Activated T-helper 17 cell treated with anti-CD3 and anti-CD28 coated beads, Interleukin-2, amount 50 U/mL, for 72 hours (primary cell): ENCODE data around the gene CXXC5. TPM values are rescaled to one million over a fixed set of nuclear protein-coding genes. Genes with fewer than 3 reads are reported as not detected.
A peak's percentile ranks its signal among the peaks of the same experiment; 100 is the strongest.

Experiments used
- ATAC-seq: fragments of 150-1000 bp; cut with Tn5 transposase; replicated peaks from 2 replicates; pipeline ENCODE4 v1.10.0; 2021; ENCODE audit warnings: mild to moderate bottlenecking, moderate library complexity
- H3K27ac Mint-ChIP-seq: one replicate; pipeline ENCODE4 v1.8.0; 2022; ENCODE audit warnings: mixed read lengths
- H3K27me3 Mint-ChIP-seq: one replicate; pipeline ENCODE4 v1.8.0; 2022; ENCODE audit warnings: mixed read lengths
- H3K36me3 Mint-ChIP-seq: one replicate; pipeline ENCODE4 v1.8.0; 2022; ENCODE audit warnings: low read depth, mild to moderate bottlenecking, mixed read lengths
- H3K4me1 Mint-ChIP-seq: one replicate; pipeline ENCODE4 v1.8.0; 2022; ENCODE audit warnings: mixed read lengths
- H3K4me3 Mint-ChIP-seq: one replicate; pipeline ENCODE4 v1.8.0; 2022; ENCODE audit warnings: mild to moderate bottlenecking, mixed read lengths
- H3K9me3 Mint-ChIP-seq: one replicate; pipeline ENCODE4 v1.8.0; 2022; ENCODE audit warnings: mixed read lengths
- total RNA-seq, 2 donors: library from RNA; stranded (reverse); gene quantifications; one replicate each; pipeline ENCODE4 v1.2.3, GENCODE V29; 2022

Gene CXXC5
- total RNA-seq, 2 donors from 2014 or later: 0.89 to 2.7 TPM

DNA sequence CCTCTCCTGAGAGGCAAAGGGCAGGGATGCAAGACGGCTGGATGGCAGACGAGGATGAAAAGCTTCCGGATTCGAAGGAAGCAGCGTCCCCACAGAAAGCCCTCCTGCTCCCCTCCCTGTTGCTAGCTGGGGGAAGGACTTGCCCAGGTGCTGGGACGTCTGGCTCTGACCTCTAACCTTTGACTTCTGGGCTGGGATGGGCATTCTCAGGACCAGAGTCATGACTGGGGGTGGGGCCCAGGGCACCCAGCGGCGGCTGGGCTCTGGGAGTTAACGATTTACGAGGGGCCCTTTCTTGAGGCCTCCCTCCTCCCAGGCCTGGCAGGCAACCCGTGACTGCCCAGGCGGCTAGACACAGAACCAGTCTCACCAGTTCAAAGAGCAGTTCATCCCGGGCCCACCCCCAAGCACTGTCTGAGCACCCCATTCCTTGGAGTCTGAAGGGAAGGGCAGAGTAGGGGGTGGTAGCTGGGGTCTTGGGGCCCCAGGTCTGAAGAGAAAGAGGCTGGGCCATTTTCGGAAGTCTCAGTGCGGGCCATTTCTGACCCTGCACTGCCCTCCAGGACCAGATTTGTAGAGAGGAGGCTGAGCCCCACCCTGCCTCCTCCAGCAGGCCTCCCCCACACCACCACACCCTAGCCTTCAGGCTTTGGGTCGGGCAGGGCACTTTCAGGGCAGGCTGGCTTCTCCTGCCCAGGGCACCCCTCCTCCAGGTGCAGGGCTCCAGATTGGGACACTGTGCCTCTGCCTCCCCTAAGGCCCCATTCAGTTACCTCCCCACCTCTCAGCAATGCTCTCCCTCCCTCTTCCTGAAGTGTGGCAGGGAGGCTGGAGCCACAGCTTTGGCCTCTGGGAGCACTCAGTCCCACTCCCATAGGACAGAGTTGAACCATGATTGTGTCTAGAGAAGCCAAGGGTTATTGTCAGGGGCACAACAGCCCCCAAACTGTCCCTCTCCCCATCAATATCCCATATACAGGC, 5.0 kb upstream of the CXXC5 start:
- Mint-ChIP-seq H3K36me3 (peaks cover 9% of the 10 kb centered on the region), H3K4me1 (no peaks in the 10 kb centered on the region), H3K27ac (no peak overlapping the region), H3K9me3 (no peaks in the 10 kb centered on the region), H3K4me3 (no peak overlapping the region), H3K27me3 (peaks cover 8% of the 10 kb centered on the region)
- no peak for ATAC-seq

DNA sequence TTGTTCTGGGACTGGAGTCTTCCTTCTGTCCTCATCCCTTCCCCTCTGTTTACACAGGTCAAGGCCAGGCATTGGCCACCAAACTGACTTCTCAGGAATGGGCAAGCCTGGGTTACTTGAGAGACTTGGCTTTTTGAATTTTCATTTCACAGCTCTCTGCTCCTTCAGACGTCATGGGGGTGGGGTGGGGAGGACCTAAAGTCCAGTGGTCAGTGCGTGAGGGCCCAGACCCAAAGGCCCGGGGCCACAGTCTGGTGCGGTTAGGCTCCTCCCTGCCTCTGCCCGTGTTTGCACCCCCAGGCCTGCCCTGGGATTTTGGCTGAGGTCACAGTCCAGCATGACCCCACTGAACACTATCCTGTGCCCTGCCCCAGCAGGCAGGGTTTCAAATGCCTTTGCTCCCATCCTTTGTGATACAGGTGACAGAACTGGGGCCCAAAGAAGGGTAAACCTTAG, 4.1 kb upstream of the CXXC5 start:
- Mint-ChIP-seq H3K27ac (no peak overlapping the region), H3K27me3 (peaks cover 8% of the 10 kb centered on the region), H3K9me3 (no peaks in the 10 kb centered on the region), H3K4me1 (no peaks in the 10 kb centered on the region), H3K36me3 (peaks cover under 1% of the 10 kb centered on the region), H3K4me3 (no peak overlapping the region)
- no peak for ATAC-seq

DNA sequence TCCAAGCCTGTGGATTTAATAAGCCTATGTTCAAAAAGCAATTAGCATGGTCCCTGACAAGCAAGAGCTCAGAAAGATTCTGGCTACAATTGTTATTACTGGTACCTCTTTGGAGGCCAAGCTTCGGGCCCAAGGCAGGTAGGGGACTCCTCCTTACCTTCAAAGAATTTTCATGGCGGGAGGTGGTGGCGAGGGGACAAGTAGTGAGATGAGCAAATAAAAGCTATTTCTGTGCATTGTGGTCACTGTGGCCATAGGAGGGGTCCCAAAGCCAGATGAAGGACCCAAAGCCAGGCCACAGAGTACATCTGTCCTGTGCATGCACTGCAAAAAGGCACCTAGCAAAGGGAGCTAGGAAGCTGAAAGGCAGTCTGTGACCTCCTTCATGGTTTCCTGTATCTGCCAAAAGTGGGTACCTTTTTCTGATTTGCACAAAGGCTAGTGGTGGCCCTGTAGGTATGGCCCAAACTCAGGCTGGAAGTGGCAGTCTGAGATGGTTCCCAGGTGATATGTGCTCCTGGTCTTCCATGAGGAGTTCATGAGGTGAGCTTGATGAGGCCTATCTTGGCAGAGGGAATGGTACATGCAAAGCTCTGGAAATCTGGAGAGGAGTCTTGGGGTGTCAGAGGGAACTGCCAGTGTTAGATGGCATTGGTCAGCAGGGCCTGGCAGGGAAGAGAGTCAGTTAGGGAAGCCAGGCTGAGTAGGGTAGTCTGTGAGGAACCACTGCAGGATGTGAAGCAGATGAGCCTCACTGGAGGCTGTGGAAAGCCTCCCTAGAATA, 3.3 kb upstream of the CXXC5 start:
- Mint-ChIP-seq H3K36me3 (peaks cover 4% of the 10 kb centered on the region), H3K27me3 (peaks cover 12% of the 10 kb centered on the region), H3K4me1 (peaks cover 4% of the 10 kb centered on the region), H3K4me3 (no peak overlapping the region), H3K9me3 (no peaks in the 10 kb centered on the region), H3K27ac (no peak overlapping the region)
- ATAC-seq: no peak

DNA sequence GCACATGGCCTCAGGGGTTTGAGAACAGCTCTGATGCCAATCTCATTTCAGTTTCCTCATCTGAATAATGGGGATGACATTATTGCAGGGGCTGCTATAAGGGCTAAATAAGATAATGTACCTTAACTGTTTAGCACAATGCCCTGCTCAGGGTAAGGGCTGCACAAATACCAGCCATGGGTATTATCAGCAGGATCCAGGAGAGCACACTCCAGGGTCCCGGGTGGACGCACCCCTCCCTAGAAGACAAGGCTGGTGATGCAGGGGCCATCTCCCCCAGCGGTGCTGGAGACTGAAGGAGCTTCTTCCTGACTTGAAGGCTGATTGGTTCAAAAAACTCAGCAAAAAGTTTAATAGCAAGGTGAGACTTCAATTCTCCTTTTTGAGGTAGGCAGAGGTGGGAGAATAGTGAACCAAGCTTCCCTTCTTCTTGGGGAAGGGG, 2.7 kb upstream of the CXXC5 start:
- Mint-ChIP-seq H3K27ac (no peak overlapping the region), H3K9me3 (no peaks in the 10 kb centered on the region), H3K27me3 (peaks cover 13% of the 10 kb centered on the region), H3K4me1 (peaks cover 5% of the 10 kb centered on the region), H3K36me3 (peaks cover 5% of the 10 kb centered on the region), H3K4me3 (no peak overlapping the region)
- no peak for ATAC-seq

DNA sequence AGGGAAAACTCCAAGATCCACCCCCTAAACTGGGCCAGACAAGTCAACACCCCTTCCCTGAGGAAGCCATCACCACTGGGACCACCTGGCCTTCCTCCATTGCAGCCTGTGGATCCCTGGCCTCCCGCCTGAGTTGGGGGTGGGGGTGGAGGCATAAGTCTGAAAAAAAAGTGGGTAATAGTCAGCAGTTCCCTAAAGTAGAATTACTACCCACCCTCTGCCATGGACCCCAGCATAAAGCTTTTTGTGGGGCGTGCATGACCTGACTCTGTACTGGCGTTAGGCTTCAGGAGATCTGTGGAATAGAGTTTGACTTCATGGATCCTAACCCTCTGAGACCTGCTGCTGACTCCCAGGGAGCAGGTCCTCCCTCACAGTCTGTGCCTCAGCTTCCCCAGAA, 2.0 kb upstream of the CXXC5 start:
- Mint-ChIP-seq H3K27ac (no peak overlapping the region), H3K9me3 (no peaks in the 10 kb centered on the region), H3K27me3 (peaks cover 13% of the 10 kb centered on the region), H3K4me1 (peaks cover 5% of the 10 kb centered on the region), H3K4me3 (no peak overlapping the region), H3K36me3 (peaks cover 5% of the 10 kb centered on the region)
- no peak for ATAC-seq

DNA sequence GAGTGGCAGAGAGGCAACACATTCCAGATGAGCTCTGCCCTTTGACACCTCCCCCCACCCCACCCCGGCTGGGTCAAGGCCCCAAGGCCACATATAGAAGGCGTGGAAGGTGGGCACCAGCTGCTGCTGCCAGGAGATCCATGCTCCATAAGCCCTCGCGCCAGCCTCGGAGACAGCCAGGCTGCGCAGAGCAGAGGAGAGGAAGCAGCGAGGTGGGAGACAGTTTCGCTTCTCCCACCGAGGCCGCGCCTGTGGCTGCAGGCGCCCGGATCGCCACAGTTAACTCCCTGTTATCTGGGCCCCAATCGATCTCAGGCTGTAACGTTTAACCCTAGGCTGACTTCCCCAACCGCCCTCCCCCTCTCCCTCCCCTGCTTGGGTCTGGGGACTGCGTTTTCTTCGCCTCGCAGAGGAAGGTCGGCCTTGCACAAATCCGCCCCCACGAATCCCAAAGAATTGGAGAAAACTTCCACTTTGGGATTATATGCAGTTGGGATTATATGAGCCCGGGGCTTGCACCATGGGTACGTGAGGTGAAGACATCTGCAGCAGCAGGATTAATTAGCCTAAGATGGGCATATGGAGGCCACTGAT, 1.1 kb upstream of the CXXC5 start:
- H3K9me3 Mint-ChIP-seq: no peaks in the 10 kb centered on the region
- H3K36me3 Mint-ChIP-seq: peaks cover 5% of the 10 kb centered on the region
- no peak overlapping the region for H3K4me3 Mint-ChIP-seq
- H3K27me3 Mint-ChIP-seq: peaks cover 18% of the 10 kb centered on the region
- H3K4me1 Mint-ChIP-seq: peaks cover 5% of the 10 kb centered on the region
- no peak for ATAC-seq
- no peak overlapping the region for H3K27ac Mint-ChIP-seq

DNA sequence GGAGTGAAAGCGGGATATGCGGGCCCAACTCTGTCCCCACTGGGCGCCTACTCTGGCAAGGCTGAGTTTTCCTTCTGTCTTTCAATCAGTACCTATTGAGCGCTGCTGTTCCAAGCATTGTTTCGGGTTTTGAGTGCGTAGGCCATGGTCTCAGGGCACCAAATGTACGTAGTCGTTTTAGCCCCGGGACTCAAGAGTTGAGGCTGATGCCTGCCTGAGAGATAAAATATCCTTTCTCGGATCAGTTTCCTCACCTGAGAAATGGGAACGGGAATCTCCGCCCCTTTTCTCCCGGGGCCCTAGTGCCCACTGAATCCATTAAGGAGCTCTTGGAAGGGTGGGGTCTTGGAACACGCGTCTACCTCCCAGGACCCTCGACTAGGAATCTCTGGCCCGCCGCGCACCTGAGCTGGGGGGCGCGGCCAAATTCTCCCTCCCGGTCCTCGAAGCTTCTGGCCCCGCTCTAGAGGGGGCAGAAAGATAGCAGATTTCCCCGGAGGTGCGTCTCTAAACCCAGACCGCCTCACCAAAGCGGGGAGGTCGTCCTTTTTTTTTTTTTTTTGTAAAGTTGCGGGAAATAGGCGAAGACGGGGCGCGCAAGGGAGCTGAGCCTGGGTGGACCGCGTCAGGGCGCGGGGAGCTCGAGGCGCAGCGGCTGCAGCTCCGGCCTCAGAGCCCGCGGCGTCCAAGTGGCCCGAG, 494 bp upstream of the CXXC5 start:
- no peak for ATAC-seq
- Mint-ChIP-seq H3K36me3 (peaks cover 5% of the 10 kb centered on the region), H3K4me1 (peaks cover 11% of the 10 kb centered on the region), H3K27me3 (peaks cover 24% of the 10 kb centered on the region), H3K4me3 (peak overlapping the region; percentile 41), H3K9me3 (no peaks in the 10 kb centered on the region), H3K27ac (no peak overlapping the region)

DNA sequence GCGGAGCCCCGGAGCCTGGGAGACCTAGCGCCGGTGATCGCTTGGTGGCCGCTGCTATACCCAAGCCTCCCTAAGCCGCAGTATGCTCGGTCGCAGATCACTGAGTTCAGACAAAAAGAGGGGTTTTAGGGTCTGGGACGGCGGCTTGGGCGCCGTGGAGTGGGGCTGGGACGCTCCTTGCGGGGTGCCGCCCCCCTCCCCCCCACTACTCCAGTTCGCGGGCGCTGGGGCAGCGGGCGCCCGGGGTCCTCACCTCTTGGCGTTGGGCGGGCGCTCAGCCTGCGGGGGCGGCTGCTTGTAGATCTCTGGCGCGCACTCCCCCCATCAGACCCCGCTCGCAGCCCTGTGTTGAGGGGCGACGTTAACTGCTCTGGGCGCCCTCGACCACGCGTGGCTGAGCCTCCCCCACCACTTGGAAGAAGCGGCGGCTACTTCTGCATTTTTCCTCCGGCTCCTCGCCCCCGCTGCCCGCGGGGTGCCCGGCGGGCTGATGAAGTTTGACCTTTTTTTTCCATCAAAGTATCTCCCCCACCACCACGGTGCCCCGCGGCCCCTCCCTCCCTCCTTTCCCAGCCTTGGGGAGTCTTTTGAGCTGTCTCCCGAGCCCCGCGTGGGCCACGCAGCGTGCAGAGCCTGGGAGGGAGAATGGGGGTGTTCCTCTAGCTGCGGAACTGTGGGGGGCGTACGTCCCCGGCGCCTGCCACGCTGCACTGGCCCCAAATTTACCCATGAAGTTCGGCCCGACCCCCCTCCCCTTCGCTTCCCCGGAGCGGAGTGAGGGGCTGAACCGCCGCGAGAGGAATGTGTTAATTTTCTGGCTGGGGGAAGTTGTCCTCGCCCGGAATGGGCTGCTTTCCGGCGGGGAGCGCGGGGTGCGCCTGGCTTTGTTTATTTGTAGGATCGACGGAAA, 1.2 kb downstream of the CXXC5 start:
- H3K4me1 Mint-ChIP-seq: peaks cover 13% of the 10 kb centered on the region
- peak overlapping the region; percentile 75 for H3K4me3 Mint-ChIP-seq
- H3K27me3 Mint-ChIP-seq: peaks cover 33% of the 10 kb centered on the region
- no peak for ATAC-seq
- H3K27ac Mint-ChIP-seq: peak overlapping the region; percentile 51
- no peaks in the 10 kb centered on the region for H3K9me3 Mint-ChIP-seq
- peaks cover 5% of the 10 kb centered on the region for H3K36me3 Mint-ChIP-seq

DNA sequence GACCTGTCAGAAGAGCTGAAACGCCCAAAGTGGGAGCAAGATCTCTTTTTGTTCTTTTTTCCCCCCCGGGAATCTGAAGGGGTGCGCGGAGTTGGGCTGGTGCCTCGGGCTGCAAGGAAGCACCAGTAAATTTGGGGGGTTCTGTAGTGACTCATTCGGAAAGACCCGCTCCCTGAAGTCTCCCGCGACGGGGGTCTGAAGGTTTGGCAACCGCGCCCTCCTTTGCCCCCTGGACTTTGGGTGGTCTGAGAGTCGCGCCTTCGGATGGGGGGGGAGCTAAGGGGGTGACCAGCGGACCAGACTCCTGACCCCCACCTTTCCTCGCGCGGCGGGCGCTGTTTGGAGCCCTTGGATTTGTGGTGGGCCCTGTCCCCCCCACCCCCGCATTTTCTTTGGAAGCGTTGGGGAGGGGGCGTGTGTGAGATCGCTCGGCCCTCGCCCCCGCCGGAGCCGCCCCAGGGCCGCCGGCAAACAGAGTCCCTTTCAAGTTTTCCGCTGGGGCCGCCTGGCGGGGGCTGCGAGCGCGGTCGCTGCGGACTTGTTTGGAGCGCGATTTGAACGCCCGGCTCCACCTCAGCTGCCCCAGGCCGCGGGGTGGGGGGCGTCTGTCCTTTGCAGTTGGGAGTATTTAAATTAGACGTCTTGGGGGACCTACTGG, 2.0 kb downstream of the CXXC5 start:
- Mint-ChIP-seq H3K27me3 (peaks cover 33% of the 10 kb centered on the region), H3K4me3 (peak overlapping the region; percentile 75), H3K4me1 (peaks cover 13% of the 10 kb centered on the region), H3K9me3 (no peaks in the 10 kb centered on the region), H3K36me3 (peaks cover 5% of the 10 kb centered on the region), H3K27ac (peak overlapping the region; percentile 51)
- no peak for ATAC-seq

DNA sequence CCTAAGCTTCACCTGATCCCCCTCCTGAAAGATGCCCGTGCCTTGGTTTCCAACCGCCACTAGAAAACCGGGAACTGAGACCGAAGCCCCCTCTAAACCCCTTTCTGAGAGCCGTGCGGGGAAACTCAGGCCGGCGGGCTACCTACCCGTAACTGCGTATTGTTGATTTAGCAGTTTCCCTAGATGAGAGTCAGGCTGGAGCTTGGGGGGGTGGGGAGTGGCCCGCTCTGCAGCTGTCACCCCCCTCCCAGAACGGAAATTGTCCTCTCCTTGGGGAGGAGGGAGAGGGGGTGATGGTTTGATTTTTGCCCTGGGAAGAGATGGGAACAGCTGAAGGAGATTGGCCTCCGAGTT, 2.5 kb downstream of the CXXC5 start:
- Mint-ChIP-seq H3K4me1 (peaks cover 13% of the 10 kb centered on the region), H3K36me3 (peaks cover 5% of the 10 kb centered on the region), H3K27ac (no peak overlapping the region), H3K27me3 (peaks cover 33% of the 10 kb centered on the region), H3K9me3 (no peaks in the 10 kb centered on the region), H3K4me3 (peak overlapping the region; percentile 17)
- ATAC-seq: no peak

DNA sequence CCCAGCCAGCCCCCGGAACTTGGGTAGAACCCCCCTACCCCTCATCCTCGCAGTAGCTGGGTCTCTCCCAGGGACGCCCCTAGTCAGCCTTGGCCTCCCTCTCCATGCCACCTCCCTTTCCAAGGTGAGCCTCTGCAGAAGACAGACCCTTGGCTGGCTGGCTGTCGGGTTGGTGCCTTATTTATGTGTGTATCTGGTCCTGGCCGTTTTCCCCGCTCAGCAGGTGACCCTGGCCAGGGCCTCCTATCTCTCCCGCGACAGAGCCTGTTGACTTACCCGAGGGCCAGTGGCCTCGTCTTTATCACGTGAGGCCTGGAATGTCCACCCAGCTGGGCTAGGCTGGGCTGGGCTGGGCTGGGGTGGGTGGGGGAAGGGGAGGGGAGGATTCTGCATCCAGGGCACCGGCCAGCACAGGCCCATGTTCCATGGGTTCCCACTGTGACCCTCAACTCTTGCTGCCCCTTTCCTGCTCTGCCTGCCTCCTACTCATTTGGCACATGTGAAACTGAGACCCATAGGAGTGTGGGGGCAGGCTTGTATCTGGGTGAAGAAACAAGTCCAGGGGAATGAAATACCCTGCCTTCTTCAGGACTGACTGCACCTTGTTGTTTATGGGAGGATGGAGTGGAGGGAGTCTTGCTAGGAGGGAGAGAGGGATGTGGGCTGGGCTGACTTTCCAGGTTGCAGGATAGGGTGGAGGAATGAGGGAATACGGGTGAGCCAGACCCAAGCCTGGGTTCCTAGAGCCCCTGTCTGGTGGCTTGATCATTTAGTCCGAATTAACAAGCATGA, 3.1 kb downstream of the CXXC5 start:
- Mint-ChIP-seq H3K27me3 (peaks cover 33% of the 10 kb centered on the region), H3K36me3 (peaks cover 5% of the 10 kb centered on the region), H3K27ac (no peak overlapping the region), H3K9me3 (no peaks in the 10 kb centered on the region), H3K4me1 (peaks cover 13% of the 10 kb centered on the region), H3K4me3 (peak overlapping the region; percentile 1)
- no peak for ATAC-seq
